AG09309 (cell line): Measurements from ENCODE around the gene SRPX.
A peak's percentile ranks its signal among the peaks of the same experiment; 100 is the strongest.

Source experiments
- DNase-seq: peaks from one replicate; pipeline ENCODE4 v3.0.0-alpha.2; 2010; ENCODE audit warnings: low read depth
- H3K4me3 ChIP-seq: 2 replicates; pipeline ENCODE4 v1.5.1; 2011; ENCODE audit warnings: mild to moderate bottlenecking, low read depth, low read length, moderate library complexity; ENCODE audit not compliant: control insufficient read depth
- TF ChIP-seq, protein P1 (sequence below): IDR thresholded peaks from 2 replicates; pipeline ENCODE4 v1.5.1; 2011; ENCODE audit warnings: mild to moderate bottlenecking, low read depth, low read length, inconsistent platforms; ENCODE audit not compliant: insufficient read depth, control insufficient read depth; ENCODE audit errors: missing control alignments

The SRPX gene

DNA sequence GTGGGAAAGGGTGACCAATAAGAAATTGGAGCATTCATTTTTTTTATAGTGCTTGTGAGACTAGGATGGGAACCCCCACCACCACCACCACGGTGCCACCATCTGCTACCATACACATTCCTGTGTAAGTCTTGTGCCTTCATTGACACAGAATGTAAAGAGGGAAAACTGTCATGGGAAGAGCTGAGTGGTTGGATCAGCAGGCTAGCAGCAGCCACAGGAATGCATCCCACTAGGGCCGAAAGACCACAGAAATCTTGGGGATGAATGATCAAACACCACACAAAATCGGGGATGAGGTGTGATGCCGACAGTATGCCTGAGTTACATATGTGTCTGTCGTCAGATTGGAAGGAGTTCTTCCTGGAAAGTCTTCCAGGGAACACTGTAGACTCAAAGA lies 69.2 kb downstream of the SRPX start:
- DNase-seq = peak; percentile 13
- TF ChIP-seq, protein P1, sequence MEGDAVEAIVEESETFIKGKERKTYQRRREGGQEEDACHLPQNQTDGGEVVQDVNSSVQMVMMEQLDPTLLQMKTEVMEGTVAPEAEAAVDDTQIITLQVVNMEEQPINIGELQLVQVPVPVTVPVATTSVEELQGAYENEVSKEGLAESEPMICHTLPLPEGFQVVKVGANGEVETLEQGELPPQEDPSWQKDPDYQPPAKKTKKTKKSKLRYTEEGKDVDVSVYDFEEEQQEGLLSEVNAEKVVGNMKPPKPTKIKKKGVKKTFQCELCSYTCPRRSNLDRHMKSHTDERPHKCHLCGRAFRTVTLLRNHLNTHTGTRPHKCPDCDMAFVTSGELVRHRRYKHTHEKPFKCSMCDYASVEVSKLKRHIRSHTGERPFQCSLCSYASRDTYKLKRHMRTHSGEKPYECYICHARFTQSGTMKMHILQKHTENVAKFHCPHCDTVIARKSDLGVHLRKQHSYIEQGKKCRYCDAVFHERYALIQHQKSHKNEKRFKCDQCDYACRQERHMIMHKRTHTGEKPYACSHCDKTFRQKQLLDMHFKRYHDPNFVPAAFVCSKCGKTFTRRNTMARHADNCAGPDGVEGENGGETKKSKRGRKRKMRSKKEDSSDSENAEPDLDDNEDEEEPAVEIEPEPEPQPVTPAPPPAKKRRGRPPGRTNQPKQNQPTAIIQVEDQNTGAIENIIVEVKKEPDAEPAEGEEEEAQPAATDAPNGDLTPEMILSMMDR = no peak
- H3K4me3 ChIP-seq = no peak overlapping the region

DNA sequence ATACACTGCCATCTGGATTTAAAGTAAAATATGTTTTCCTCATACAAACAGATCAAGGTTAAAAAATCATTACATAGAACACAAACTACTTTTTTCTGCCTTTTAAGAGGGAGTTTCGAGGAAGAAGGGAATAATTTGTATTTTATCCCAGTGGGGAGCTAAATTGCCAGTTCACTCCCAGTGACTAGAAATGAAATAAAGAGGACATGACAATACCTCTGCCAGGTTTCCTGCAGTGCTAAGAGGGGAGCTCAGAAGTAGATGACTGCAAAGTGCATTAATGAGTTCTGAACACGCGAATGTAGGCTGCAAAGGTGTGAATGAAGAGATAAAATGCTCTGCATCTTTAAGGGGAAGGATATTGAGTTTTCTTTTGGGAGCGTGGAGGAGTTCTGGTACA lies 69.7 kb downstream of the SRPX start:
- DNase-seq = no peak
- TF ChIP-seq, protein P1 = no peak
- H3K4me3 ChIP-seq = no peak overlapping the region

DNA sequence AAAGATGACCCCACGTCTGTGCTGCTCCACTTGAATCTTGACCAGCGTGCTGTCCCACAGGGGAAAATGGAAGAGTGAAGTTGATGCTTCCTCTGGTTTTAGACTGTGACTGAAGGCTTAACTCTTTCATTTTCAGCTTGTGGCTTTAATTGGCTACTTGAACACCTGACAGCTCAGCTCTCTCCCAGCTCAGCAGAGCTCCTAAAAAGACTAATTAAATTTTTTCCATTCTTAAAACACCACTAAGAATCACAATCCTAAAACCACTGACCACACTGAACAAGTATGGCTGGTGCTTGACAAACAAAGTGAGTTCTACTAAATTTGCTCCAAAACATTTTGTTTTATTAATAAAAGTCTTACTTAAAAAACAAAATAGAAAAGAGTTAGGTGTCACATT lies 71.7 kb downstream of the SRPX start:
- DNase-seq = no peak
- H3K4me3 ChIP-seq = no peak overlapping the region
- TF ChIP-seq, protein P1 = no peak

DNA sequence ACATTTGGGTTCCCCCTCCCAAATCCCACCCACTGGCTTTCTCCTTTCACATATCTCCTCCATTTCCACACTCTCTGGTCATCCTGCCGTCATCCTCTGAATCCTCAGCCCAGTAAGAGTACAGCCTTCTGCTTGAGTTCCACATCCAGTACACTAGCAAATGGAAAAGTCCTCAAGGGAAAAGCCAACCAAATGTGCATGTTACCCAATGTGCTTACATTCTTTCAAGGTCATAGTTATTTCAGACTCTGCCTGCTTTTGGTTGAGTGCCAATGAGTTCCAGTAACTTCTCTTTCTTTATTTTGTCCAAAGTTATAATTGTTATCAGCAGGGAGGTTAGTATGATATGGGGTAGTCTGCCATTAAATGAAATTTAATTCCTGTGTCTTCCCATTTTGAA lies 78.1 kb downstream of the SRPX start:
- DNase-seq = peak; percentile 32
- no peak overlapping the region for H3K4me3 ChIP-seq
- TF ChIP-seq, protein P1 = no peak

DNA sequence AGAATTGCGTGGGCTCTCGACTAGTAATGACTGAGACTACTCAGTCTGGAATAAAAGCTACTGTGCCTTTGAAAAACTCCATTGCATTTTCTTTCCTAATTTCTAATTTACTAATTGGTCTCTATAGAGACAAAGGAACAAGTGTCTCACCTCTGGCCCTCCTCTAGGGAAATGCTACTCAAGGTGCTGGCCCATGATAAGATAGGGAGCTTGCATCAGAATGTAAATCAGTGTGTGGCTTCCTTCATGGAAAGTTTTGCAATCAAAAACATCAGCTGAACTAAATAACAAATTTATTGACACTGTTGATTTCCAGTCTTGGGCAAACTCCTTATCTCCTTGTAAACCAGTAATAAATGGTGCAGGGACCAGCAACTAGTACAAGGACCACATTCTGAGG lies 81.8 kb downstream of the SRPX start:
- no peak overlapping the region for H3K4me3 ChIP-seq
- TF ChIP-seq, protein P1 = no peak
- no peak for DNase-seq

DNA sequence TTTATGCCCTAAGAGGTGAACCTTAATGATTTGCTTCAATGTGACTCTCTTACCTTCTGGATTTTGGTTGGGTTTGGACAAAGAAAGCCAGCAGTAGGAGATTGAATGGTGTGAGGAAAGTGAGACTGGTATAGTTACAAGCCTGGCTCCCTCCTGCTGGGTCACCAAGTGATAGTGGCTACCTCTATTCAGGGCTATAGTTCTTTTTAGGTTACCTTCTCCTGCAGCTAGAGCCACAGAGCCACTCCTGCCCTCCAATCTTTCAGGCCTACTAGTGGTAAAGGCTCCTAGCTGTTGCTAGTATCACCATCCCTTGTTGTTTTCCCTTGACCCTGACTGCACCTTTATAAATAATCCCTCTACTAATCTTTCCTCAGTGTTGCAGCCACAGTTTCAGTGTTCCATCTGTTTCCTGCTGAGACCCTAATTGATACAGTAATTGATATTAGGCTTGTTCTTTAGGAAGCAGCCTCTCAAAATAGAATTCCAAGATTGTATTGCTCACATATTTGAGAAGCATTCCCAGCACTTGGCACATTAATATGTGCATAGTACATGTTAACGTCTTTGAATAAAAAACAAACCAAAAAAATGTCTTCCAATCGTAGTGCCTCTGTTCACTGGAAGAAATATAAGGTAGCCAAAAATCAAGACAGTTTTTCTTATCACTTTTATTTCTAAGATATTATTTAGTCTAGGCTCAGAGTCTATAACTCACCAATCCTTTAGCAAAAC lies 82.3 kb downstream of the SRPX start:
- no peak for DNase-seq
- no peak overlapping the region for H3K4me3 ChIP-seq
- TF ChIP-seq, protein P1 = no peak
